ENCODE results near the gene CEP131.
"Not testable (repeated sequence)": the region's sequence is repeated elsewhere in the genome, so short reads cannot be mapped to it uniquely, and the experiment has no call there.

CEP131 gene

DNA sequence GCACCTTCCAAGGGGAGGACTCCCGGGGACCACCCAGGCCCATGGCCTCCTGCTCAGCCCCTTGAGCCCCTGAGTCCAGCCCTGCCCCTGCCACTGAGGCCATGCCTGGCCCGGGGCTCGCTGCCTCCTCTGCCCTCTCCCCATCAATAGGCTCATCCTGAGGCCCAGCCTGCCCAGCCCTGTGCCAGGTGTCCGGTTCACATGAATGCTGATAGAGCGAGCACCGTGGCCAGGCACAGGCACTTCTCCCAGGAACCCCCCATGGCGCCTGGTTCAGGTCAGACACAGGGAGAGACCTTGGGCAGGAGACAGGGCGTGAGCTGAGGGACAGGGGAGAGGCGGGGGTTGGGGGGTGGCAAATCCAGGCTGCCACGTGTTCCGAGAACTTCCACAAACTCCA is 60.3 kb downstream of the CEP131 start:
- DNase-seq, result no peak

DNA sequence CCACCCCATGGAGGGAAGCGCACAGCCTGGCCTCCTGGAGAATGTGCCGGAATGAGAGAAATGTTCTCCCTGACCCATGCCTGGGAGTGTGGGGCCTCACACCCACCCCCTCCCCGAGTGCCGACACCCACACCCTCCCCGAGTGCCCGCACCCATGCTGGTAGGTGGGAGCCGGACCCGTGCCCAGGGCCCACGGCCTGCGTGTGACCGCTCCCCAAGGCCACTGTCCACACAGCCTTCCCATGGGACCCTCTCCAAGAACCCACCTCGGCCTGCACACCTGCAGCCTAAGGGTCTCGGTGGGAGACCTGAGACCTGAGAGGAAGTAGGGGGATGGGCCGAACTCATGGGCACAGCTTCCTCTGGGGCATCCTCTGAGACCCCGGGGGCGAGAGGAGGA is 60.8 kb downstream of the CEP131 start:
- no peak for DNase-seq

DNA sequence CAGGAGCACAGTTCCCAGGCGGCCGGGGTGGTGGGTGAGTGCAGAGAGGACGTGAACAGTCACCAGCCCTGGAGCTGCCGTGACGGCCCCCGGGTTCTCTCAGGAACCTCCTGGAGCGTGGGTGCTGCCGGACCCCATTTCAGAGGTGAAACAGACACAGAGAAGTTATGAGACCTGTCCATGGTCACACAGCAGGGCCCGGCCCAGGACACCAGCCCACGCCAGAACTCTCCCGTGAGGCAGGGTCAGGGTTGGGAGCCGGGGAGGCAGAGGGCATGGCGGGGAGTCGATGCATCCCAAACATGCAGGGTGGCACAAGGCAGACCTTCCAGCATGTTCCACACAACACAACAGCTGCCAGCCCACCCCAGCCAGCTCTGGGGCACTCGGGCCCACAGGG is 61.2 kb downstream of the CEP131 start:
- DNase-seq, result no peak

DNA sequence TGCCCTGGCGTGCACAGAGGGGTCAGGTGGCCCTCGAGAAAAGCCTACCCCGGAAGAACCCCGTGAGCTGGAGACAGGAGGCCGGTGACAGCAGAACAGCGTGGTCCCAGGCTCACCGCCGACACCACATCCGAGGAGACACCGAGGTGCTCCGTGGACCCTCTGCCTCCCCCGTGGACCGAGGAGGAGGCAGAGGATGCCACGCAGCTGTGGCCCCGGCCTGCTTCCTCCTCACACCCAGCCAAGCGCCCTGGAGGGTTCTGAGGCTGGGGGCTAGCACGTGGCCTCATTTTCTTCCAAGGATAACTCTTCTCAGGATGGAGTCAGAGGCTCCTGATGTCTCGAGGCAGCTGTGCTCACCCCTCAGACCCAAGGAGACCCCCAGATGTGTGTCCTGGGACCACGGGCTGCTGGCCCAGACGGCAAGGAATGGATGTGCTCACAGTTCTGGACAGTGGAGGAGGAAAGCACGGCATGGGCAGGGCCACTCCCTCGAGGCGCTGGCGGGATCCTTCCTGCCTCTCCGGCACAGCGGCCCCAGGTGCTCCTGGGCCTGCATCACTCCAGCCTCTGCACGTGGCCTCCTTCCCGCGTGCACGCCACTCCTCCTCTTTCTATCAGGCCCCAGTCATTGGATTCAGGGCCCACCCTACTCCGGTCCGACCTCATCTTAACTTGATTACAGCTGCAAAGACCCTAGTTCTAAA is 61.9 kb downstream of the CEP131 start:
- DNase-seq, result no peak

DNA sequence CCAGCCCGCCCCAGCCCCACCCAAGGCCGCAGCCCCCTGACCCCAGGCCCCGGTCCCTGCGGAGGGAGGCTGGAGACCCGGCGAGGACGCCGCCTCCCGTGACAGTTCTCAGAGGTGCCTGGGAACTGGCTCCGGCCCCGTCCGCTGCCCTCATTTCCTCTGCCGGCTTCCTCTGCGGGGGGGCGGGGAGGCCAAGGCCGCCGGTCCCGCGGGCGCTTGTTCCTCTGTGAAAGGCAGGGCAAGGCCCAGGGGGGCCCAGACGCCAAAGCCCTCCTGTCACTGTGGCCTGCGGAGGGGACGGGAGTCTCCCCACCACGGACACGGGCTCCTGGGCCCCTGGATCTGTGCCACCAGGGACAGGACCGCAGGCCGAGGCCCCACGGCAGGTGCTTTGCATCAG is 62.5 kb downstream of the CEP131 start:
- DNase-seq, result no peak

DNA sequence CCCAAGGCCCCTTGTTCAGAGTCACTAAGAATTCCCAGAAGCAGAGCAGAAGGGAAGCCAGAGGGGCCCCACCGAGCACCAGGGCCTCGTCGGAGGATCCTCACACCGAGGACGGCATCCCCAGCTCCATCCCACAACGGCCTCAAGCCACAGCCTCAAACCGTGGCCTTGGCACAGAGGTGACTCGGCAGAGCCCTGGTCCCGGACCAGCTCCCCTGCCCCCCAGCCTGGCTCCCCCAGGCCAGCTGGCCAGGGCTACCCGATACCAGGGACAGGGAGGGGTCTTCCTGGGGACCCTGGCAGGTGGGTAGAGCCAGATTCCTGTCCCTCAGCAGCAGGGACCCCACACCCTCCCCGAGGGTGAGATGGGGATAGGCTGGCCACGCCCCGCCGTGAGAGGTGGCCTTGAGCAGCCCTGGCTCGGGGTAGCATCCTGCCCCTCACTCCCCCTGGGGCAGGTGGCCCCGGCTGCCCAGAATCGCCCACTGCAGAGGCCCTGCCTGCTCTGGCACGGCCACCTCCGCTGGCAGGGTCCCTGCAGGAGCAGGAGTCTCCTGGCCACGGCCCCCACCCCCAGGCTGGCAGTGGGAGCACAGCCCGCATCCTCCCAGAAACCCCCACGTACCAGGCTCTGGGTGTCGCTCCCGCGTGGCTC is 63.0 kb downstream of the CEP131 start:
- DNase-seq, result no peak

DNA sequence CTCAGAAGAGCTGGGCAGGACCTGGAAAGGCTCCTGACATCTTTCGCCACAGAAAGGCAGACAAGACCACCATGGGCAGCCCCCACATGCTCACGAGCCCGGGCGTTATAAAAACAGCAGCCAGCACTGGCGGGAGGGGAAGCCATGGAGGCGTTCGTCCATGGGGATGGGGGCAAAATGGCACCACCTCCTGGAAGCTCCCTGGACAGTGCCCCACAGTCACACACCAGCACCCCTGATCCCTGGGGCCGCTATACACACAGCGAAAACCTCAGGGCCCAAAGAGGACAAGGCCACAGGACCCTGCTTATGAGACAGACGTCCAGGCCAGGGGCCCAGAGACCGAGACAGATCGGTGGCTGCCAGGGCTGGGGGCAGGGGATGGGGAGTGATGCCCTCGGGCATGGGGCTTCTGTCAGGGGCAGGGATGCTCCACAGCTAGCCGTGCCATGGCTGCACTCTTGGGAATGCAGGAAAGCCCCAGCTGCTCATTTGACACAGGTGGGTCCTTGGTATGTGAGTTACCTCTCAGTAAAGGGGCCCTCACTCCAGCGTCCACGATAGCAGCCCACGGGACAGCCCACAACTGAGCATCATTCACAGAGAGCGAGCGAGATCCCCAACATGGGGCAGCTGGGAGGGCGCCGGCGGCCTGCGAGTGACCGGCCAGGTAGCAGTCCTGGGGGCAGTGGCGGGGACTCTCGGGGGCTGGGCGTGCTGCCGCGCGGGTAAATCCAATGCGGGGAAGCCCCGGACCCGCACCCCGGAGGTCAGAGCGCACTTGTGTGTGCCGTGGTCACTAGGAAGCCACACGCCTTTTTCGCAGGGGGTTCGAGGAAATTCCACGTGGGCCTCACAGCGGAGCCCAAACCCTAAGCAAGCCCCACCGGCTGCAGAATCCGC is 63.8 kb downstream of the CEP131 start:
- DNase-seq, result no peak

DNA sequence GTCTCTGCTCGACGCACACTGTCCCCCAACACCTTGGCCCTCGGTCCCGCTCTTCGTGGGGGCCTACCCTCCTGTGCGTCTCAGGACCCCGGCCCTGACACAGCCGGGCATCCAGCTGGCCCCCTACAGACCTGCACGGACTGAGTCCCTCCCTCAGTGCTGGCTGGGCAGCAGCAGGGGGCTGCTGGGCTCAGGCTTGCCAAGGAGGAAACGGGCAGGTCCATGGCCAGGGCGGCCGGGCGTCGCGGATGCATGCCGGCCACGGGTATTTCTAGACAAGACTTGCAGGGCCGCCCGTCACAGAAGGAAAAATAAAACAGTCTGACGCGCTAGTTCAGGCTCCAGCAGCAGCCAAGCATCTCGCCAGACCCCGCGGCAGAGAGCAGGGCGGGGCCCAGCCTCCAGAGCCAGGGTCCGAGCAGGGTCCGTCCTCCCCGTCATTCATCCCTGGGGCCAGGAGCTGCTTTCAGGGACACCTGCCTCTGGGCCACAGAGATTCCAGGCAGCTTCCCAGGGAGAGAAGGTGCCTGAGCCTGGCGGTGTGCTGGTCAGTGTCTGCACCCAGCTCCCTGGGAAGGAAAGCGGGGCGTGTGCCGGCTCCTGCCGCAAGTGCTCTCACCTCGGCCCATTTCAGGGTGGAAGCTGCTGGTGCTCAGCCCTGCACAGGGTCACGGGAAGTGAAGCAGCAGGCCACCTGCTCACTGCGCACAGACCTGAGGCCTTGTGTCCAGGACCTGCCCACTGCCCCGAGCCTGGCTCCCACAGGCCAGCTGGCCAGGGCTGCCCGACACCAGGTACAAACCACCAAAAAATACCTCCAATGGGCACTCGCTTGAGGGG is 64.7 kb downstream of the CEP131 start:
- no peak for DNase-seq

DNA sequence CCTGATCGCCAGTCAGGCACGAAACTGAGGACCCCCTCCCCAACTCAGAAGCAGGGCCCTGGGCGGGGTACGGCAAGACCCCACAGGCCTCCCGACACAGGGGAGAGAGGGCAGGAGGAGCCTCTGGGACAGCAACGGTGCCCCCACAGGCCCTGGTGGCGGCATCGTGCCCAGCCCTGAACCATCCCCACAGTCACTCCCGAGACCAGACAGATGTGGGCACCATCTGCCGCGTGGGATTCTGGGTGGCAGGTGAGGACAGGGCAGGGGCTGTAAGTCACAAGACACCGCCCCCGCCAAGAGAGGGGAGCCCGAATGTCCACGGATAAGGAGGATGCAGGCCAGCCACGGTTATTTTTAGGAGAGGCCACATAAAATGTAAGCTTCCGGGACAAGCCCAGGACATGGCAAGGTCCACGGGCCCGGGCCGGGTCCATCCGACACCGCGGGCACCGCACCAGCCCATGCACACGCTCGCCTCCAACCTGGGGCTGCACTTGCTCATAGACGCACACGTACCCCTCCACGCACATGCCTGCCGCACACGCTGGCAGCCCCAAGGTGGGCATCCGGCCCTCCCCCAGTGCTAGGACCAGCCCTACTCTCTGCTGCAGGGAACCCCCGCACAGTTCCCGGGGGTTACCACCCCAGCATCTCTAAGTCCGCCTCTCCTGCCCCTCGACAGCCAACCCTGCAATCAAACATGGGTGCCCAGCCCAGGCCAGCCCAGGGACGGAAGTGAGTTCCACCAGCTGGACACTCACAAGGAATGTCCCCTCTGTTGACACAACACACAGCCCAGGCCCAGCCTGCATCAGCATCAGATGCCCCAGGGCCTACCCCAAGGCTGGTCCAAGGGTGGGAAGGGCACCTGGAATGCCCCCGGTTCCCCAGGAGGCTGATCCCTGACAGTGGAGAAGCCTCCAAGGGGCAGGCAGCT is 65.6 kb downstream of the CEP131 start:
- DNase-seq, result no peak

DNA sequence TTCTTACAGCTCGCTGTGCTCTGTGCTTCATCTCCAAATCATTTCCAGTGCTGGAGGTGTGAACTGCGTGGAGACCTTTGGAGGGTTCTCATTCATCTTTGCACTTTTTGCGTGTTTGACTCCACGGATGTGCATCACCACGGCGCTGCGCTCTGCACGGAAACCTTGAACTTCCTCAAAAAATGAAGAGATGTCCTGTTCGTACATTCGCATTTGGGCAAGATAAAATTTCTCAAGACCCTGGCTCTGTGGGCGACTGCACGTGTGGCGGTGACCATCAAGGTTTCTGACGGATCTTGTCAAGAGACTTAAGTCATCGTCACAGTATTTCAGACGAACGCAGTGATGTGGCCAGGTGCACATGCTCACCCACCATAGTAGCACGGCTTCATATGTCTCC is 67.8 kb downstream of the CEP131 start:
- no peak for DNase-seq

DNA sequence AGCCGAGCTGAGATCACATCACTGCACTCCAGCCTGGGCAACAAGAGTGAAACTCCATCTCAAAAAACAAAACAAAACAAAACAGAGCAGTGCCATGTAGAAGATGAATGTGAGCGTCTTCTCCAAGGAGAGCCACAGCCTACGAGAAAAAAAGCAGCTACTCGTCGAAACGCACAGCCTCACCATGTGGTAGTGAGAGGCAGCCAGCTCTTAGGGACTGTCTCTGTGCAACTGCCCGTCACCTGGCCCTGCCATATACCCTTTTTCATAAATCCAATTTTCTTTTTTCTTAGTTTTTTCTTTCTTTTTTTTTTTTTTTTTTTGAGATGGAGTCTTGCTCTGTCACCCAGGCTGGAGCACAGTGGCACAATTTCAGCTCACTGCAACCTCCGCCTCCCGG is 68.7 kb downstream of the CEP131 start:
- DNase-seq, result not testable (repeated sequence)

DNA sequence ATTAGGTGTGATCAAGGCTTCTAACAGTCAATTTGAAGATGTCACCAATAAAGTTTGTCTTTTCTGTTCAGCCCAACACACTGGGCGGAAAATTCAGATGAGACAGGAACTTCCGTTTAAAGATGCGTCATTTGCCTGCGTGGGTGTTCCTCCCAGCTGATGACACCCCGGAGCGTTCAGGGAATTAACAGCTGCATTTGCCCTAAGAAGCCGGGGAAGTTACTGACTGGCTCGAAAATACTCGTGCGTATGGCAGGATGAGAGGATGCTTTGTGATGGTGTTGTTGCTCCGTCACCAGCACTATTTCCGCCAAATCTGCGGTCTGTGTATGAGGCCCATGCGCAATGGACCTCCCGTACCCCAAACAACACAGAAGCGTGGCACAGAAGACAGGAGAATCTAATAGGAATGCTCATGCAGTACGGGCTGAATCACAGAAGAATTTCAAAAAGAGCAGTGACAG is 69.4 kb downstream of the CEP131 start:
- no peak for DNase-seq

DNA sequence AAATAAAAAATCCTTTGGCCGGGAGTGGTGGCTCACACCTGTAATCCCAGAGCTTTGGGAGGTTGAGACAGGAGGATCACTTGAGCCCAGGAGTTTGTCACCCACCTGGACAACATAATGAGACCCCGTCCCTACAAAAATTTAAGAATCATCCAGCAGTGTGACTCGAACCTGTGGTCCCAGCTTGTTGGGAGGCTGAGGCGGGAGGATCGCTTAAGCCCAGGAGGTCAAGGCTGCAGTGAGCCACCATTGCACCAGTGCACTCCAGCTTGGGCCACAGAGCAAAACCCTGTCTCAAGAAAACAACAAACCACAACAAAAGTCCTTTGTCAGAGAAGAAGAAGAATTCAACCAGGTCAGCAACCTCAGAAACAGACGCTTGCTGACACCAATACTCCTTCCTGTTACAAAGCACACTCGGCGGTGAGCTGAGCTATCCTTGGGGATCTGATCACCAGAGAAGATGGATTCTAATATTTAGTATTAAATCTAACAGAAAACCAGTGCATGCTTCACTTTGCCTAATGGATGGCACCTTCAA is 70.4 kb downstream of the CEP131 start:
- DNase-seq, result no peak

DNA sequence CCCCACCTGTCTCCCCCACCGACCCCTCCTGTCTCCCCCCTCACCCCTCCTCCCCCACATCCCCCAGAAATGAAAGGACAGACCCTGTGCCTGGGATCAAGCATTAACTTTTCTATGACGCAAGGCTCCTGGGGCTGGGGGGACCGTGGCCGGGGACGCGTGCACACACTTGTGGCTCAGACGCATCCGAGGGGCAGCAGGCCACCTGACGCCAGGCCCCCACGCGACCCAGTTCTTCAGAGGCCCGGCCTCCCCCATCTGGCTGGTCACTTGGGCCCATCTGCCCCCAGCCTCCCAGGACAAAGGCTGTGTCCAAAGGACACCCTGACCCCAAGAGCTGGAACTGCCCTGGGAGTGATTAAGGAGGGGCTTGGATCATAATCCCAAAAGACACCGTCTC is 71.5 kb downstream of the CEP131 start:
- DNase-seq, result no peak

DNA sequence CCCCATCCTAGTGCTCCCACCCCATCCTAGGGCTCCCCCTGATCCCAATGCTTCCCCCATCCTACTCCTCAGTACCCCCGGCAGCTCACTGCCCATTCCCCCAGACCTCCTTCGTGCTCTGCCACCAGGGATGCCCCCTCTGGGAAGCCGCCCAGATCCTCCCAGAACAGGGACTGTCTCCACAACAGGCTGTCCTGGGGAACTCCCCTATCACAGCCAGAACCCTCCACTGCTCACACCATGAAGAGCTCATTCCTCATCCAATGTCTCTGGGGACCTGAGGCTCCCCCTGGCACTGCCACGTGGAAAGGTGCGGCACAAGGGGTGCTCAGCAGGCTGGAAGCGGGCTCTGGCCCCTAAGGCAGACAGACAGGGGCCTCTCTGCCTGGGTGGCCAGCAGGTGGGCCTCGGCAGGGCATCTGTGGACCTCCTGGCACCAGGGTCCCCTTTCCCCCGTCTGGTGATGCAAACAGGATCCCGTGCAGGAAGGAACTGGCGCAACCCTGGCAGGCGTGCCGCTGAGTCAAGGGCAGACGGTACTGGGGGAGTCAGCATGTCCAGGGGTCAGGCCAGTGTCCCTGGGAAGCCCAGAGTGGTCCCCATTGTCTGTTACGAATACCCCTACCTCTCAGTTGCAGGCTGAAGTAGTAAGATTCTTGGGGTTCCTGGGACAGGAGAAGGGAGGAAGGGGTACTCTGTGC is 72.2 kb downstream of the CEP131 start:
- no peak for DNase-seq

DNA sequence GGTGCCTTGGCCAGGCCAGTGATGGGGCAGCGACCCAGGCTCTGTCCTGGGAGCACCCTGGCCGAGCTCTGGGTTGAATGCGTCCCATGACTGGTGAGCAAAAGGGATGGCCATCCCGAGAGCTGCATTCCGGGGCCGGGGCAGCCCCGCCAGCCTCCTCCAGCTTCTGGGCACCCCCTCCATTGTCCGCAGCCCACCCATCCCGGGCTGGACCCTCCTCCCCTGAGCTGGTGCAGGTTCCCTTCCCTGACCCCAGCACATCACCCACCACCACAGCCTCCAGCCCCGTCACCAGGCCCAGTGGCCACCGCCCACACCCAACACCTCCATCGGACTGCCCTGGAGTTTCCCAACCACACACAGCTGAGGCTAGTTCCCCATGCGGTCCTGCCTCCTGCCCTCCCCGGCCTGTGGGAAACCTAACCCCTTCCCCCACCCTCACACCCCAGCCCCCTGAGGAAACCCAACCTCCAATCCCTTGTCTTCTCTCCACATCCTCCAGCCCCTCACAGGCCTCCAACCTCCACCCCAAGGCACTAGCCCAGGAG is 73.7 kb downstream of the CEP131 start:
- DNase-seq, result no peak

DNA sequence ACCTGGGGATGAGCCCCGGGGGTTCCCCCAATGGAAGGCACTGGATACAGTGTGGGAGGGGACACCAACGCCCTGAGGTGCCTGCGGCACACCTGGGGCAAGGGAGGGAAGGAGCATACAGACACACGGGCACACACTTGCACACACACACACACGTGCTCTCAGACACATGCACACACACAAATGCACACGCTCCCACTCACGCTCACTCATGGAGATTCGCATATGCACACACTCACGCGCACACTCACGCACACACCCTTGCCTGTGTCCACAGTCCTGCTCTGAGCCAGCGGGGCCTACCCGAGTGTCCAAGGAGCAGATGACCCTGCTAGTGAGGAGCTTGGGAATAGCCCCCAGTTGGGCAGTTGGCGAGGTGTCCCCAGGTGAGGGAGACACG is 74.2 kb downstream of the CEP131 start:
- no peak for DNase-seq

DNA sequence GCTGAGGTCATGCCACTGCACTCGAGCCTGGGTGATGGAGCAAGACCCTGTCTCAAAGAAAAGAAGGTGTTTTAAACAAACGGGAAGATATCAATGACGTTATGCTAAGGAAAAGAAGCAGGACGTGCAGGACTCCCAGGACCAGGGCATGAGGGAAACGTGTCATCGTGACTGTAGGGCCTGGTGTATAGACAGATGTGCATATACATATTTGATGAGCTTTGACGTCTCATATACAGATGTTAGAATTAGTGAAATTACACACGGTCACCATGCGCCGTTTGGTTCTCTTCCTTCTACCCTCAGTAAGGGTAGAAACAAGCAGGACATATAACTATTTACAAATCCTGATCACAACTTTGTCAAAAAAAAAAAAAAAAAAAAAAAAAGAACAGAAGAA is 75.1 kb downstream of the CEP131 start:
- no peak for DNase-seq

DNA sequence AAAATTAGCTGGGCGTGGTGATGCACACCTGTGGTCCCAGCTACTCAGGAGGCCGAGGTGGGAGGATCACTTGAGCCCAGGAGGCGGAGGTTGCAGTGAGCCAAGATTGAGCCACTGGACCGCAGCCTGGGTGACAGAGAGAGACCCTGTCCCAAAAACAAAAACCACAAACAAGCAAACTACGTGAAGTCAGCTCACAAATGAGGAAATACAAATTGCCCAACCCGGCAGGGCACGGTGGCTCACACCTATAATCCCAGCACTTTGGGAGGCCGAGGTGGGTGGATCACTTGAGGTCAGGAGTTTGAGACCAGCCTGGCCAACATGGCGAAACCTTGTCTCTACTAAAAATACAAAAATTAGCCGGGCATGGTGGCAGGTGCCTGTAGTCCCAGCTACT is 76.6 kb downstream of the CEP131 start:
- not testable (repeated sequence) for DNase-seq

DNA sequence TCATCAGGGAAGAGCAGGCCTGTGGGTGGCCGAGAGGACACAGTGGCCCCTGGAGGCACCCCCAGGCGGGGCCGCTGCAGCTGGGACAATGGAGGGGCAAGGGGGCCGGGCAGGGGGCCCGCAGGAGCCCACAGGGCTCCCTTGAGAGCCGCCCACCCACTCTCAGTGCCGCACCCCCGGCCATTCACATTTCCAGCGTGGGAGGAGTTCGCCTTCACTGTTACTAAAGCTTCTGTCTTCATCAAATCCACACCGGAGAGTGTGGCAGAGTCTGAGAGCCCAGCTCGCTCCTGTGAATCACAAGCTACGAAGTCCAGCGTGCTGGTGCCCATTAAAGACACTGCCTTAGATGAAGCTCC is 78.4 kb downstream of the CEP131 start:
- DNase-seq, result no peak
